Prostate gland (tissue), 2 donors: Measurements from ENCODE around the gene RHBDL1.

Experiments
- CTCF ChIP-seq, 4 experiments: fragments of 200-600 bp in 2 of 4; fragments of 450-650 bp in 2 of 4; sonication (generic) in 2 of 4; IDR thresholded peaks; 1 replicate in 3 of 4; 2 replicates in 1 of 4; pipeline ENCODE4 v1.5.1; 2016 to 2019; ENCODE audit warnings: antibody characterized with exemption in 4 of 4, mild to moderate bottlenecking in 2 of 4, moderate library complexity in 2 of 4
- POLR2A ChIP-seq: fragments of 450-650 bp; IDR thresholded peaks from one replicate; pipeline ENCODE4 v1.6.1; 2016; ENCODE audit warnings: antibody characterized with exemption, mild to moderate bottlenecking

GRCh38 chr16:629185-629832, 46.2 kb upstream of the RHBDL1 start:
- TF ChIP-seq CTCF (IDR thresholded peaks at IDR 0.05): no peak
- TF ChIP-seq POLR2A: no peak
